H9 (cell line): ENCODE results near the gene PRODH. TPM values are rescaled to one million over a fixed set of nuclear protein-coding genes. Genes with fewer than 3 reads are reported as not detected.

Experiments used
- DNase-seq: peaks from one replicate; pipeline ENCODE4 v3.0.0-alpha.2; 2017
- H2AFZ ChIP-seq: one replicate; pipeline ENCODE4 v1.6.1; 2013; ENCODE audit warnings: mild to moderate bottlenecking, low read length, control low read depth, moderate library complexity
- H2AK5ac ChIP-seq: 2 replicates; pipeline ENCODE4 v1.6.1; 2013; ENCODE audit warnings: low read length, control low read depth, mixed read lengths; ENCODE audit not compliant: insufficient read length
- H2BK120ac ChIP-seq: one replicate; pipeline ENCODE4 v1.6.1; 2013; ENCODE audit warnings: low read depth, mild to moderate bottlenecking, low read length, control low read depth, inconsistent platforms; ENCODE audit not compliant: poor library complexity, severe bottlenecking
- H2BK12ac ChIP-seq: 2 replicates; pipeline ENCODE4 v1.6.1; 2013; ENCODE audit warnings: low read length, control low read depth, mixed read lengths, low read depth; ENCODE audit not compliant: insufficient read length
- H2BK15ac ChIP-seq: 2 replicates; pipeline ENCODE4 v1.6.1; 2013; ENCODE audit warnings: low read depth, low read length, control low read depth
- H2BK20ac ChIP-seq: one replicate; pipeline ENCODE4 v1.6.1; 2013; ENCODE audit warnings: low read depth, mild to moderate bottlenecking, low read length, control low read depth, inconsistent platforms; ENCODE audit not compliant: poor library complexity, severe bottlenecking
- H2BK5ac ChIP-seq: 2 replicates; pipeline ENCODE4 v1.6.1; 2013; ENCODE audit warnings: low read length, control low read depth, mixed read lengths; ENCODE audit not compliant: insufficient read length
- H3K14ac ChIP-seq: 2 replicates; pipeline ENCODE4 v1.6.1; 2013; ENCODE audit warnings: low read length, control low read depth; ENCODE audit not compliant: insufficient read depth
- H3K18ac ChIP-seq: 2 replicates; pipeline ENCODE4 v1.6.1; 2013; ENCODE audit warnings: low read depth, mild to moderate bottlenecking, mixed read lengths, low read length, control low read depth; ENCODE audit not compliant: insufficient read length
- H3K23ac ChIP-seq: 2 replicates; pipeline ENCODE4 v1.6.1; 2013; ENCODE audit warnings: low read length, control low read depth, mixed read lengths, low read depth; ENCODE audit not compliant: insufficient read length
- H3K23me2 ChIP-seq: 2 replicates; pipeline ENCODE4 v1.6.1; 2013; ENCODE audit warnings: low read depth, mild to moderate bottlenecking, mixed read lengths, low read length, control low read depth; ENCODE audit not compliant: insufficient read length, poor library complexity, severe bottlenecking
- H3K27ac ChIP-seq: 2 replicates; pipeline ENCODE4 v1.5.1; 2013; ENCODE audit warnings: low read length, control low read depth, mixed read lengths, low read depth; ENCODE audit not compliant: insufficient read length
- H3K27me3 ChIP-seq: 2 replicates; pipeline ENCODE4 v1.6.1; 2013; ENCODE audit warnings: low read length, control low read depth, inconsistent platforms; ENCODE audit not compliant: insufficient read depth
- H3K4ac ChIP-seq: 2 replicates; pipeline ENCODE4 v1.6.1; 2013; ENCODE audit warnings: low read depth, mild to moderate bottlenecking, control low read depth, inconsistent platforms, low read length, moderate library complexity
- H3K4me1 ChIP-seq: 2 replicates; pipeline ENCODE4 v1.6.1; 2013; ENCODE audit warnings: low read length, control low read depth, inconsistent platforms; ENCODE audit not compliant: insufficient read depth
- H3K4me2 ChIP-seq: 2 replicates; pipeline ENCODE4 v1.6.1; 2013; ENCODE audit warnings: low read length, control low read depth, mixed read lengths; ENCODE audit not compliant: insufficient read length, insufficient read depth
- H3K56ac ChIP-seq: 2 replicates; pipeline ENCODE4 v1.6.1; 2013; ENCODE audit warnings: low read depth, mild to moderate bottlenecking, mixed read lengths, low read length, control low read depth; ENCODE audit not compliant: insufficient read length
- H3K79me1 ChIP-seq: 2 replicates; pipeline ENCODE4 v1.6.1; 2013; ENCODE audit warnings: low read depth, mild to moderate bottlenecking, moderate library complexity, low read length, control low read depth, inconsistent platforms; ENCODE audit not compliant: insufficient read depth, poor library complexity, severe bottlenecking
- H3K79me2 ChIP-seq: 2 replicates; pipeline ENCODE4 v1.6.1; 2013; ENCODE audit warnings: low read length, control low read depth, inconsistent platforms; ENCODE audit not compliant: insufficient read depth
- H3K9ac ChIP-seq: 2 replicates; pipeline ENCODE4 v1.6.1; 2013; ENCODE audit warnings: low read length, control low read depth, mixed read lengths; ENCODE audit not compliant: insufficient read length; ENCODE audit errors: extremely low read depth
- H3K9me3 ChIP-seq: one replicate; pipeline ENCODE4 v1.6.1; 2013; ENCODE audit warnings: low read depth, low read length, inconsistent platforms; ENCODE audit not compliant: control insufficient read depth
- H3T11ph ChIP-seq: one replicate; pipeline ENCODE4 v1.6.1; 2013; ENCODE audit warnings: mild to moderate bottlenecking, low read length, control low read depth, inconsistent platforms
- H4K20me1 ChIP-seq: one replicate; pipeline ENCODE4 v1.6.1; 2013; ENCODE audit not compliant: control insufficient read depth, insufficient read length, insufficient read depth
- H4K5ac ChIP-seq: 2 replicates; pipeline ENCODE4 v1.6.1; 2013; ENCODE audit warnings: low read depth, mild to moderate bottlenecking, mixed read lengths, low read length, control low read depth; ENCODE audit not compliant: insufficient read length
- H4K8ac ChIP-seq: replicated peaks from 2 replicates; pipeline ENCODE4 v1.6.1; 2013; ENCODE audit warnings: low read length, control low read depth, mixed read lengths, low read depth; ENCODE audit not compliant: insufficient read length
- H4K91ac ChIP-seq: 2 replicates; pipeline ENCODE4 v1.6.1; 2013; ENCODE audit warnings: low read depth, mild to moderate bottlenecking, moderate library complexity, mixed read lengths, low read length, control low read depth; ENCODE audit not compliant: insufficient read length
- H3K27ac Mint-ChIP-seq, 3 experiments: 2 replicates in 2 of 3; 3 replicates in 1 of 3; pipeline ENCODE4 v1.8.0; 2020 to 2021; ENCODE audit warnings: mixed read lengths in 3 of 3, mild to moderate bottlenecking in 1 of 3, moderate library complexity in 1 of 3
- H3K27me3 Mint-ChIP-seq: 2 replicates; pipeline ENCODE4 v1.8.0; 2021; ENCODE audit warnings: low read depth, mild to moderate bottlenecking, moderate library complexity, mixed read lengths
- H3K36me3 Mint-ChIP-seq, 3 experiments: 2 replicates in 2 of 3; 3 replicates in 1 of 3; pipeline ENCODE4 v1.8.0; 2020 to 2021; ENCODE audit warnings: low read depth in 3 of 3, mixed read lengths in 3 of 3; ENCODE audit not compliant: insufficient read depth in 1 of 3
- H3K4me1 Mint-ChIP-seq, 2 experiments: 2 replicates each; pipeline ENCODE4 v1.8.0; 2020; ENCODE audit warnings: mixed read lengths in 2 of 2
- H3K4me3 Mint-ChIP-seq, 2 experiments: 2 replicates in 1 of 2; 3 replicates in 1 of 2; pipeline ENCODE4 v1.8.0; 2020 to 2021; ENCODE audit warnings: mild to moderate bottlenecking in 2 of 2, mixed read lengths in 2 of 2, moderate library complexity in 1 of 2
- H3K9me3 Mint-ChIP-seq, 2 experiments: 2 replicates in 1 of 2; 3 replicates in 1 of 2; pipeline ENCODE4 v1.8.0; 2020; ENCODE audit warnings: mild to moderate bottlenecking in 2 of 2, mixed read lengths in 2 of 2, moderate library complexity in 1 of 2
- CTCF ChIP-seq: fragments of 200-600 bp; sonication (generic); conservative IDR thresholded peaks from 3 replicates; pipeline ENCODE4 v1.8.0; 2021; ENCODE audit warnings: antibody characterized with exemption, mild to moderate bottlenecking
- WGBS: extraction: QIAGEN DNeasy Blood & Tissue Kit; methylation state at CpG from one replicate; pipeline ENCODE4 v1.1.7; 2013; ENCODE audit warnings: missing lambda C conversion rate, low lambda C conversion rate, mixed read lengths; ENCODE audit not compliant: insufficient read length; ENCODE audit errors: extremely low coverage; 5-methylcytosine and 5-hydroxymethylcytosine counted together
- total RNA-seq: library from RNA; stranded (reverse); gene quantifications from 2 replicates; pipeline ENCODE4 v1.2.1, GENCODE V29; 2021

Gene PRODH
- total RNA-seq, 1 experiment from 2014 or later: 51.2 TPM

GRCh38 chr22:18974477-18975180 is 38.5 kb upstream of the PRODH start:
- Histone ChIP-seq H3K4ac (no peak overlapping the region), H3K27ac (no peak overlapping the region), H3K9ac (no peak overlapping the region), H4K20me1 (no peaks in the 10 kb centered on the region), H3K4me2 (no peak overlapping the region), H4K5ac (no peak overlapping the region), H2BK15ac (no peak overlapping the region), H3K56ac (no peak overlapping the region), H4K8ac (no peak overlapping the region), H3K18ac (no peak overlapping the region), H2BK12ac (no peak overlapping the region), H3K27me3 (no peaks in the 10 kb centered on the region), H3K14ac (no peak overlapping the region), H2BK20ac (no peak overlapping the region), H3K4me1 (no peaks in the 10 kb centered on the region; the same call in 1 of the 2 replicates), H3K79me2 (no peaks in the 10 kb centered on the region), H2AK5ac (no peak overlapping the region), H3K23ac (no peak overlapping the region), H2BK120ac (no peak overlapping the region), H3K79me1 (no peaks in the 10 kb centered on the region), H3K23me2 (no peaks in the 10 kb centered on the region), H2BK5ac (no peak overlapping the region), H2AFZ (no peak overlapping the region), H3T11ph (no peak overlapping the region), H3K9me3 (no peaks in the 10 kb centered on the region), H4K91ac (no peak overlapping the region)
- no peak for TF ChIP-seq CTCF
- H3K4me1 Mint-ChIP-seq: peaks cover 2 to 7% of the 10 kb centered on the region in 2 experiments; a peak in 3 of 4 replicates
- H3K9me3 Mint-ChIP-seq: peaks cover 2 to 3% of the 10 kb centered on the region in 2 experiments; a peak in 3 of 5 replicates
- H3K36me3 Mint-ChIP-seq: peaks cover 0 to 17% (median 16%) of the 10 kb centered on the region in 3 experiments; a peak in 5 of 7 replicates
- DNase-seq: no peak
- H3K27ac Mint-ChIP-seq: no peak overlapping the region; a peak in 1 of 7 replicates
- no CpG with 5 or more reads among the region's 18 CpGs for WGBS
- no peak overlapping the region for H3K4me3 Mint-ChIP-seq
- H3K27me3 Mint-ChIP-seq: no peaks in the 10 kb centered on the region; the same call in 1 of the 2 replicates
